B cell (primary cell): ENCODE data around the gene ZSWIM9. TPM values are rescaled to one million over a fixed set of nuclear protein-coding genes. Genes with fewer than 3 reads are reported as not detected.

Source experiments
- ATAC-seq: fragments of 200-7000 bp; cut with Tn5 transposase; one replicate; pipeline ENCODE4 v1.10.0; 2021; ENCODE audit warnings: low read depth, mild to moderate bottlenecking, moderate number of reproducible peaks, moderate library complexity
- CTCF ChIA-PET: fragments of 350-600 bp; sonication (Branson Sonifier 250); formaldehyde crosslinking; loops from one replicate; lab custom pipeline; 2021; ENCODE audit warnings: antibody characterized with exemption, inconsistent platforms; lab: Charles Lee
- POLR2A ChIA-PET: fragments of 350-600 bp; sonication (Branson Sonifier 250); formaldehyde crosslinking; loops from one replicate; lab custom pipeline; 2021; ENCODE audit warnings: antibody characterized with exemption; lab: Charles Lee
- DNase-seq: peaks from one replicate; pipeline ENCODE4 v3.0.0; 2013
- H2AFZ ChIP-seq: 2 replicates; pipeline ENCODE4 v1.6.1; 2012; ENCODE audit warnings: mild to moderate bottlenecking, low read depth, low read length; ENCODE audit not compliant: insufficient read depth, poor library complexity, severe bottlenecking
- H3K27ac ChIP-seq, 2 donors: 1 replicate in 1 of 2; 2 replicates in 1 of 2; pipeline ENCODE4 v1.5.1; 2012 to 2013; ENCODE audit warnings: low read length in 2 of 2, mild to moderate bottlenecking in 2 of 2, moderate library complexity in 1 of 2
- H3K27me3 ChIP-seq, 4 experiments: fragments of 200-600 bp in 1 of 4; sonication (generic) in 1 of 4; replicated peaks in 1 of 4; 1 replicate in 2 of 4; 2 replicates in 2 of 4; pipeline versions ENCODE4 v1.6.1 to v1.7.0; 2013 to 2016; ENCODE audit warnings: low read length in 3 of 4, mild to moderate bottlenecking in 2 of 4, mixed read lengths in 1 of 4, moderate library complexity in 1 of 4; ENCODE audit not compliant: insufficient read depth in 4 of 4, control insufficient read depth in 3 of 4; ENCODE audit errors: control extremely low read depth in 1 of 4
- H3K36me3 ChIP-seq, 2 experiments: replicated peaks in 1 of 2; 1 replicate in 1 of 2; 2 replicates in 1 of 2; pipeline versions ENCODE4 v1.6.1 to v1.7.1; 2013; ENCODE audit warnings: low read length in 1 of 2; ENCODE audit not compliant: insufficient read depth in 2 of 2, control insufficient read depth in 1 of 2; ENCODE audit errors: control extremely low read depth in 1 of 2, extremely low read depth in 1 of 2
- H3K4me1 ChIP-seq, 2 donors: fragments of 200-600 bp in 1 of 2; sonication (generic) in 1 of 2; 1 replicate in 1 of 2; 2 replicates in 1 of 2; pipeline versions ENCODE4 v1.5.1 to v1.6.1; 2013 to 2017; ENCODE audit warnings: low read length in 2 of 2; ENCODE audit not compliant: control insufficient read depth in 2 of 2, insufficient read depth in 2 of 2
- H3K4me2 ChIP-seq: replicated peaks from 2 replicates; pipeline ENCODE3; 2012; ENCODE audit warnings: mild to moderate bottlenecking, low read depth, low read length; ENCODE audit not compliant: poor library complexity, severe bottlenecking
- H3K4me3 ChIP-seq, 5 experiments: fragments of 200-600 bp in 1 of 5; sonication (generic) in 1 of 5; 1 replicate in 3 of 5; 2 replicates in 2 of 5; pipeline versions ENCODE4 v1.5.1 to v1.7.0; 2011 to 2016; ENCODE audit warnings: low read length in 4 of 5, mild to moderate bottlenecking in 4 of 5, low read depth in 2 of 5, control low read depth in 1 of 5, moderate library complexity in 1 of 5; ENCODE audit not compliant: insufficient read depth in 1 of 5; ENCODE audit errors: control extremely low read depth in 1 of 5, extremely low read depth in 1 of 5
- H3K79me2 ChIP-seq: fragments of 200-600 bp; sonication (generic); one replicate; pipeline ENCODE4 v1.6.0; 2016; ENCODE audit warnings: low read length; ENCODE audit not compliant: control insufficient read depth, insufficient read depth
- H3K9ac ChIP-seq: fragments of 200-600 bp; sonication (generic); 2 replicates; pipeline ENCODE4 v1.6.1; 2017; ENCODE audit warnings: mild to moderate bottlenecking, low read length, moderate library complexity
- H3K9me3 ChIP-seq, 3 donors: one replicate each; pipeline versions ENCODE4 v1.6.1 to v1.7.1; 2013; ENCODE audit warnings: low read length in 2 of 3; ENCODE audit not compliant: control insufficient read depth in 2 of 3, insufficient read depth in 1 of 3; ENCODE audit errors: control extremely low read depth in 1 of 3
- H4K20me1 ChIP-seq: 2 replicates; pipeline ENCODE4 v1.6.0; 2012; ENCODE audit warnings: mild to moderate bottlenecking, low read length; ENCODE audit not compliant: insufficient read depth, control insufficient read depth, poor library complexity, severe bottlenecking
- H3K27ac Mint-ChIP-seq: one replicate; pipeline ENCODE4 v1.8.0; 2021; ENCODE audit warnings: mixed read lengths
- H3K27me3 Mint-ChIP-seq: one replicate; pipeline ENCODE4 v1.8.0; 2021; ENCODE audit warnings: mixed read lengths
- H3K4me1 Mint-ChIP-seq: one replicate; pipeline ENCODE4 v1.8.0; 2021; ENCODE audit warnings: mixed read lengths
- H3K4me3 Mint-ChIP-seq: one replicate; pipeline ENCODE4 v1.8.0; 2021; ENCODE audit warnings: mixed read lengths
- H3K9me3 Mint-ChIP-seq: one replicate; pipeline ENCODE4 v1.8.0; 2022; ENCODE audit warnings: mixed read lengths; ENCODE audit not compliant: insufficient read depth
- CTCF ChIP-seq: fragments of 200-600 bp; IDR thresholded peaks from one replicate; pipeline ENCODE4 v1.8.0; 2022; ENCODE audit warnings: antibody characterized with exemption, mild to moderate bottlenecking
- EZH2 ChIP-seq: IDR thresholded peaks from 2 replicates; pipeline ENCODE4 v1.6.1; 2012; ENCODE audit warnings: borderline replicate concordance, low read depth, mild to moderate bottlenecking, moderate library complexity, low read length; ENCODE audit not compliant: insufficient read depth, poor library complexity, severe bottlenecking
- WGBS: methylation state at CpG from one replicate; pipeline ENCODE4 v1.1.5; 2013; ENCODE audit warnings: missing lambda C conversion rate; ENCODE audit not compliant: insufficient coverage; 5-methylcytosine and 5-hydroxymethylcytosine counted together
- intact Hi-C: fragments of 100-400 bp; cut with micrococcal nuclease; formaldehyde crosslinking; loops from one replicate; pipeline ENCODE4 v1.10.0; 2022
- polyA plus RNA-seq: library from polyadenylated mRNA; depleted of rRNA; stranded (reverse); fragments of >200 nt; gene quantifications from 2 replicates; pipeline ENCODE4 v1.2.3, GENCODE V29; 2012
- total RNA-seq, 2 donors: library from RNA; stranded (reverse); fragments of 120-200 nt in 1 of 2; gene quantifications; 1 replicate in 1 of 2; 2 replicates in 1 of 2; pipeline versions ENCODE4 v1.2.3 to v1.2.4, GENCODE V29; 2013 to 2022

The ZSWIM9 gene
- total and polyA plus RNA-seq, 2 donors (not counting 1 experiment from before 2014, with no cell fraction given) = 1.7 to 15.7 TPM

- WGBS = 100% methylated on average over 1 of the region's 3 CpGs
- DNase-seq = no peak
- ChIA-PET CTCF (no interaction called here), POLR2A (no interaction called here)
- intact Hi-C loops = loop anchor here (5.0 kb wide), 1 partner anchor 45 kb away; no protein-coding TSS in a partner anchor
- H3K27me3 Mint-ChIP-seq = no peaks in the 10 kb centered on the region
- Histone ChIP-seq H3K27me3 (no peaks in the 10 kb centered on the region), H3K4me2 (no peak overlapping the region), H2AFZ (no peak overlapping the region), H3K9me3 (no peaks in the 10 kb centered on the region), H3K36me3 (peaks cover 6 to 11% of the 10 kb centered on the region in 2 experiments), H3K79me2 (peaks cover 70% of the 10 kb centered on the region), H3K27ac (no peak overlapping the region), H3K4me1 (peaks cover 27 to 35% of the 10 kb centered on the region in 2 donors), H4K20me1 (no peaks in the 10 kb centered on the region), H3K4me3 (no peak overlapping the region), H3K9ac (no peak overlapping the region)
- H3K4me1 Mint-ChIP-seq = peaks cover 51% of the 10 kb centered on the region
- H3K4me3 Mint-ChIP-seq = no peak overlapping the region
- peak overlapping the region; percentile 32 for H3K27ac Mint-ChIP-seq
- no peaks in the 10 kb centered on the region for H3K9me3 Mint-ChIP-seq
- no peak for TF ChIP-seq CTCF
- no peak for TF ChIP-seq EZH2
- no peak for ATAC-seq
Observed at GRCh38 chr19:48247212-48247611, 76.7 kb downstream of the ZSWIM9 start.

Other genes starting within 250 kb of the ZSWIM9 start
- not detected in 2 replicates for gene BSPH1, start 178.5 kb upstream of the ZSWIM9 start, total RNA-seq
- gene BSPH1, start 178.5 kb upstream of the ZSWIM9 start, polyA plus RNA-seq = not detected in 2 replicates
- gene ELSPBP1, start 176.0 kb upstream of the ZSWIM9 start, total RNA-seq = not detected in 2 replicates
- gene ELSPBP1, start 176.0 kb upstream of the ZSWIM9 start, polyA plus RNA-seq = not detected in 2 replicates
- not detected in 2 replicates for gene CABP5, start 126.6 kb upstream of the ZSWIM9 start, total RNA-seq
- gene CABP5, start 126.6 kb upstream of the ZSWIM9 start, polyA plus RNA-seq = 0.20 TPM in 1 of 2 replicates, not detected in the other
- 12.3 and 17.4 TPM in 2 replicates for gene PLA2G4C, start 59.9 kb upstream of the ZSWIM9 start, total RNA-seq
- gene PLA2G4C, start 59.9 kb upstream of the ZSWIM9 start, polyA plus RNA-seq = 11.1 and 53.0 TPM in 2 replicates
- gene LIG1, start 336 bp upstream of the ZSWIM9 start, total RNA-seq = 111 and 116 TPM in 2 replicates
- gene LIG1, start 336 bp upstream of the ZSWIM9 start, polyA plus RNA-seq = 97.5 and 167 TPM in 2 replicates
- gene CARD8, start 85.2 kb downstream of the ZSWIM9 start, total RNA-seq = 161 and 164 TPM in 2 replicates
- gene CARD8, start 85.2 kb downstream of the ZSWIM9 start, polyA plus RNA-seq = 92.0 and 121 TPM in 2 replicates
- 0.59 and 0.70 TPM in 2 replicates for gene ZNF114, start 99.4 kb downstream of the ZSWIM9 start, total RNA-seq
- 0.04 and 0.12 TPM in 2 replicates for gene ZNF114, start 99.4 kb downstream of the ZSWIM9 start, polyA plus RNA-seq
- gene EMP3, start 154.9 kb downstream of the ZSWIM9 start, total RNA-seq = 305 and 326 TPM in 2 replicates
- 595 and 895 TPM in 2 replicates for gene EMP3, start 154.9 kb downstream of the ZSWIM9 start, polyA plus RNA-seq
- gene TMEM143, start 193.3 kb downstream of the ZSWIM9 start, total RNA-seq = 30.0 and 34.5 TPM in 2 replicates
- gene TMEM143, start 193.3 kb downstream of the ZSWIM9 start, polyA plus RNA-seq = 34.3 and 42.5 TPM in 2 replicates
- not detected in 2 replicates for gene SYNGR4, start 193.7 kb downstream of the ZSWIM9 start, total RNA-seq
- not detected in 2 replicates for gene SYNGR4, start 193.7 kb downstream of the ZSWIM9 start, polyA plus RNA-seq
- gene KDELR1, start 220.9 kb downstream of the ZSWIM9 start, total RNA-seq = 60.5 and 62.7 TPM in 2 replicates
- 33.3 and 34.0 TPM in 2 replicates for gene KDELR1, start 220.9 kb downstream of the ZSWIM9 start, polyA plus RNA-seq
- not detected in 2 replicates for gene GRIN2D, start 223.0 kb downstream of the ZSWIM9 start, total RNA-seq
- not detected in 2 replicates for gene GRIN2D, start 223.0 kb downstream of the ZSWIM9 start, polyA plus RNA-seq